Right lobe of liver (tissue), 6 donors: ENCODE results near the gene NDC1. TPM values are rescaled to one million over a fixed set of nuclear protein-coding genes. Genes with fewer than 3 reads are reported as not detected.

Source experiments
- ATAC-seq, 4 donors: fragments of 200-7000 bp; cut with Tn5 transposase; one replicate each; pipeline ENCODE4 v1.9.1; 2020; ENCODE audit warnings: mild to moderate bottlenecking in 4 of 4, moderate library complexity in 4 of 4
- DNase-seq, 3 donors: peaks; one replicate each; pipeline ENCODE4 v3.0.0-alpha.2; 2020
- H3K27ac ChIP-seq, 3 donors: fragments of 200-600 bp; one replicate each; pipeline ENCODE4 v1.8.0; 2022
- H3K27me3 ChIP-seq, 2 donors: fragments of 200-600 bp; one replicate each; pipeline ENCODE4 v1.8.0; 2022
- H3K36me3 ChIP-seq, 4 donors: fragments of 200-600 bp; sonication (generic) in 1 of 4; one replicate each; pipeline versions ENCODE4 v1.5.1 to v1.8.0; 2017 to 2022; ENCODE audit warnings: control low read depth in 1 of 4
- H3K4me1 ChIP-seq, 4 donors: fragments of 200-600 bp; sonication (generic) in 1 of 4; one replicate each; pipeline versions ENCODE4 v1.5.1 to v1.8.0; 2017 to 2022; ENCODE audit warnings: control low read depth in 1 of 4
- H3K4me3 ChIP-seq, 3 donors: fragments of 200-600 bp; one replicate each; pipeline ENCODE4 v1.8.0; 2022
- H3K9me3 ChIP-seq, 4 donors: fragments of 200-600 bp; sonication (generic) in 1 of 4; one replicate each; pipeline versions ENCODE4 v1.5.1 to v1.8.0; 2017 to 2022; ENCODE audit warnings: control low read depth in 1 of 4
- CTCF ChIP-seq, 4 donors: fragments of 200-600 bp in 3 of 4; fragments of 450-650 bp in 1 of 4; IDR thresholded peaks; one replicate each; pipeline versions ENCODE4 v1.5.1 to v1.8.0; 2016 to 2022; ENCODE audit warnings: antibody characterized with exemption in 4 of 4, mild to moderate bottlenecking in 2 of 4
- POLR2A ChIP-seq: fragments of 450-650 bp; IDR thresholded peaks from one replicate; pipeline ENCODE4 v1.6.1; 2017; ENCODE audit warnings: antibody characterized with exemption, mild to moderate bottlenecking
- WGBS: methylation state at CpG from one replicate; pipeline ENCODE4 v1.1.6; 2018; ENCODE audit warnings: low coverage, low lambda C conversion rate; ENCODE audit not compliant: insufficient coverage; ENCODE audit errors: missing lambda C conversion rate; 5-methylcytosine and 5-hydroxymethylcytosine counted together
- intact Hi-C, 2 donors: fragments of 100-400 bp; cut with DNase I; formaldehyde crosslinking; loops; one replicate each; pipeline versions ENCODE4 v1.11.2 to v1.14.1; 2022
- total RNA-seq, 6 experiments: library from RNA; depleted of rRNA in 2 of 6; stranded (reverse); fragments of >200 nt in 2 of 6; fragmentation: NEBNext Ultra II Directional in 3 of 6; extraction: Animal tissue kit (Norgen Biotek cat#: 25700) in 3 of 6; gene quantifications; one replicate each; pipeline versions ENCODE4 v1.1.0 to v1.2.4, GENCODE V29; 2016 to 2023
- donor health status: DM: no; HTN: yes; CAD: no.
- donor health status: DM: no; HTN: no; CAD: no.
- donor health status: DM: no; HTN: no; CAD: no.
- donor health status: DM: no; HTN: yes; CAD: no.
- donor health status: DM: no; HTN: yes; CAD: no.

NDC1 gene
- total RNA-seq, 6 experiments from 2014 or later, result 4.3 to 10.9 (median 5.7) TPM

GRCh38 chr1:53732409-53732808, 105.7 kb downstream of the NDC1 start:
- H3K9me3 ChIP-seq, result no peaks in the 10 kb centered on the region
- intact Hi-C loops, result no loop called here
- no peak overlapping the region for H3K27ac ChIP-seq
- ATAC-seq, result no peak
- no peaks in the 10 kb centered on the region for H3K4me1 ChIP-seq
- H3K36me3 ChIP-seq, result no peaks in the 10 kb centered on the region
- WGBS, result 16% methylated on average over 3 of the region's 3 CpGs
- no peaks in the 10 kb centered on the region for H3K27me3 ChIP-seq
- H3K4me3 ChIP-seq, result no peak overlapping the region
- DNase-seq, result no peak
- TF ChIP-seq POLR2A (no peak), CTCF (IDR thresholded peaks at IDR 0.05) (no peak)

GRCh38 chr1:53731779-53732305, 106.3 kb downstream of the NDC1 start:
- no peak for TF ChIP-seq CTCF (IDR thresholded peaks at IDR 0.05)
- no peak for TF ChIP-seq POLR2A
- no peaks in the 10 kb centered on the region for H3K4me1 ChIP-seq
- no peaks in the 10 kb centered on the region for H3K36me3 ChIP-seq
- ATAC-seq (no peak), DNase-seq (no peak)
- H3K27me3 ChIP-seq, result no peaks in the 10 kb centered on the region
- WGBS, result 68% methylated on average over 6 of the region's 8 CpGs
- H3K9me3 ChIP-seq, result no peaks in the 10 kb centered on the region
- H3K4me3 ChIP-seq, result no peak overlapping the region
- intact Hi-C loops, result no loop called here
- H3K27ac ChIP-seq, result no peak overlapping the region

- Histone ChIP-seq H3K9me3 (no peaks in the 10 kb centered on the region), H3K27me3 (no peaks in the 10 kb centered on the region), H3K4me1 (no peaks in the 10 kb centered on the region), H3K36me3 (no peaks in the 10 kb centered on the region), H3K4me3 (no peak overlapping the region), H3K27ac (no peak overlapping the region)
- intact Hi-C loops, result no loop called here
- no peak for TF ChIP-seq POLR2A
- no peak for TF ChIP-seq CTCF (IDR thresholded peaks at IDR 0.05)
- WGBS, result 82% methylated on average over 6 of the region's 10 CpGs
- ATAC-seq (no peak), DNase-seq (no peak)
Observed at GRCh38 chr1:53731043-53731600, 107.0 kb downstream of the NDC1 start.

GRCh38 chr1:53730224-53730865, 107.8 kb downstream of the NDC1 start:
- TF ChIP-seq POLR2A (no peak), CTCF (IDR thresholded peaks at IDR 0.05) (no peak)
- 74% methylated on average over 11 of the region's 12 CpGs for WGBS
- Histone ChIP-seq H3K27me3 (no peaks in the 10 kb centered on the region), H3K27ac (no peak overlapping the region), H3K4me3 (no peak overlapping the region), H3K36me3 (no peaks in the 10 kb centered on the region), H3K4me1 (no peaks in the 10 kb centered on the region), H3K9me3 (no peaks in the 10 kb centered on the region)
- DNase-seq (no peak), ATAC-seq (no peak)
- intact Hi-C loops, result no loop called here
